Peyer's patch (tissue), 4 donors: ENCODE results near the gene ORC5. TPM values are rescaled to one million over a fixed set of nuclear protein-coding genes. Genes with fewer than 3 reads are reported as not detected.

Experiments
- DNase-seq, 3 donors: peaks; one replicate each; pipeline ENCODE4 v3.0.0-alpha.2; 2017 to 2019
- H3K27ac ChIP-seq, 4 donors: fragments of 200-600 bp; sonication (generic); one replicate each; pipeline ENCODE4 v1.5.1; 2016 to 2019
- H3K27me3 ChIP-seq, 2 donors: fragments of 200-600 bp; sonication (generic); one replicate each; pipeline ENCODE4 v1.5.1; 2019
- H3K36me3 ChIP-seq, 3 donors: fragments of 200-600 bp; sonication (generic); one replicate each; pipeline ENCODE4 v1.5.1; 2016 to 2019
- H3K4me1 ChIP-seq, 4 donors: fragments of 200-600 bp; sonication (generic); one replicate each; pipeline ENCODE4 v1.5.1; 2016 to 2019
- H3K4me3 ChIP-seq, 4 donors: fragments of 200-600 bp; sonication (generic); 1 replicate in 3 of 4; 2 replicates in 1 of 4; pipeline ENCODE4 v1.5.1; 2016 to 2019; ENCODE audit warnings: mild to moderate bottlenecking in 1 of 4
- H3K9me3 ChIP-seq, 4 donors: fragments of 200-600 bp; sonication (generic); one replicate each; pipeline ENCODE4 v1.5.1; 2016 to 2019; ENCODE audit warnings: mild to moderate bottlenecking in 1 of 4
- POLR2A ChIP-seq, 2 donors: fragments of 450-650 bp; IDR thresholded peaks; one replicate each; pipeline ENCODE4 v1.5.1; 2017; ENCODE audit warnings: antibody characterized with exemption in 2 of 2, mild to moderate bottlenecking in 2 of 2, moderate library complexity in 2 of 2
- total RNA-seq, 4 donors: library from RNA; depleted of rRNA; stranded (reverse); fragments of >200 nt; gene quantifications; one replicate each; pipeline ENCODE4 v1.1.0, GENCODE V29; 2016
- TF ChIP-seq, protein P1 (sequence below), 6 experiments: fragments of 450-650 bp in 4 of 6; fragments of 200-600 bp in 2 of 6; sonication (generic) in 1 of 6; IDR thresholded peaks; one replicate each; pipeline ENCODE4 v1.5.1; 2017 to 2019; ENCODE audit warnings: antibody characterized with exemption in 6 of 6, mild to moderate bottlenecking in 3 of 6, moderate library complexity in 1 of 6

Gene ORC5
- total RNA-seq, 4 donors from 2014 or later = 10.7 to 41.2 (median 18.0) TPM

- Histone ChIP-seq H3K9me3 (no peaks in the 10 kb centered on the region), H3K4me3 (no peak overlapping the region), H3K27me3 (no peaks in the 10 kb centered on the region), H3K4me1 (no peaks in the 10 kb centered on the region), H3K27ac (no peak overlapping the region), H3K36me3 (peaks cover 0 to 22% (median 0%) of the 10 kb centered on the region in 3 donors)
- TF ChIP-seq, protein P1, sequence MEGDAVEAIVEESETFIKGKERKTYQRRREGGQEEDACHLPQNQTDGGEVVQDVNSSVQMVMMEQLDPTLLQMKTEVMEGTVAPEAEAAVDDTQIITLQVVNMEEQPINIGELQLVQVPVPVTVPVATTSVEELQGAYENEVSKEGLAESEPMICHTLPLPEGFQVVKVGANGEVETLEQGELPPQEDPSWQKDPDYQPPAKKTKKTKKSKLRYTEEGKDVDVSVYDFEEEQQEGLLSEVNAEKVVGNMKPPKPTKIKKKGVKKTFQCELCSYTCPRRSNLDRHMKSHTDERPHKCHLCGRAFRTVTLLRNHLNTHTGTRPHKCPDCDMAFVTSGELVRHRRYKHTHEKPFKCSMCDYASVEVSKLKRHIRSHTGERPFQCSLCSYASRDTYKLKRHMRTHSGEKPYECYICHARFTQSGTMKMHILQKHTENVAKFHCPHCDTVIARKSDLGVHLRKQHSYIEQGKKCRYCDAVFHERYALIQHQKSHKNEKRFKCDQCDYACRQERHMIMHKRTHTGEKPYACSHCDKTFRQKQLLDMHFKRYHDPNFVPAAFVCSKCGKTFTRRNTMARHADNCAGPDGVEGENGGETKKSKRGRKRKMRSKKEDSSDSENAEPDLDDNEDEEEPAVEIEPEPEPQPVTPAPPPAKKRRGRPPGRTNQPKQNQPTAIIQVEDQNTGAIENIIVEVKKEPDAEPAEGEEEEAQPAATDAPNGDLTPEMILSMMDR (IDR thresholded peaks at IDR 0.05) = no peak
- TF ChIP-seq POLR2A (IDR thresholded peaks at IDR 0.05) = no peak
- DNase-seq = no peak
Measured at GRCh38 chr7:104136561-104136960, 71.3 kb downstream of the ORC5 start.

DNA sequence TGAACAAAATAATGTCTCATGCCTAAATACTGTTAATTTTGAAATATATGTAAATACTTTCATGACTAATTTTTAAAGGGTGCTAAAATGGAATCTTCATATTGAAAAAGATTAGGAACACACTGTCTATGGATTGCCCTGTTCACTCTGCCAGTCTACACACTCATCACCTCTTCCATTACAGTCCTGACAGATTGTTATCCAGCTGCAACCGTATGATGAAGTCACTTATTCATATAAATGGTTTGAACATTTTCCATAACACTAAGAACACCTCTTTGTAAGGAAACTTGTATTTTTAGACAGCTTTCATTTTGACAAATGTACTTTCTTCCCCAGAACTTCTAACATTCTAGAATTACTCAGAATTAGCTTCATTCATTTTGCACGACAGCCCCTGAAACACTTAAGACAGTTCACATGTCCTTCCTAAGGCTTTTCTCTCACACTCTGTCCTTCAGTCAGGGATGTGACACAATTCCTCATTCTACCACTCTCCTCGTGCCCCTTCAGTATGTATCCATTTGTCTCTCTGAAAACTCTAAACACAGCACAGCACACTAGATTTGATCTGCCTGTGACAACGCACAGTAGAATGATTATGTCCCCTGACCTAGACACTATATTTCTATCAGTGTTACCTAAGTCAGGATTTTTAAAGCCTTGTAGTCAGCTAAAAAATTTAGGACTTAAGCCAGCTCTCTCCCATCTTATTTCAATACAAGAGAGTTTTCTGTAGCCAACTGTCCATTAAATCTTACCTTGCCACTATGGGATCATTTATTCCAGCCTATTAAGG is 71.9 kb downstream of the ORC5 start:
- peaks cover 0 to 22% (median 0%) of the 10 kb centered on the region in 3 donors for H3K36me3 ChIP-seq

DNA sequence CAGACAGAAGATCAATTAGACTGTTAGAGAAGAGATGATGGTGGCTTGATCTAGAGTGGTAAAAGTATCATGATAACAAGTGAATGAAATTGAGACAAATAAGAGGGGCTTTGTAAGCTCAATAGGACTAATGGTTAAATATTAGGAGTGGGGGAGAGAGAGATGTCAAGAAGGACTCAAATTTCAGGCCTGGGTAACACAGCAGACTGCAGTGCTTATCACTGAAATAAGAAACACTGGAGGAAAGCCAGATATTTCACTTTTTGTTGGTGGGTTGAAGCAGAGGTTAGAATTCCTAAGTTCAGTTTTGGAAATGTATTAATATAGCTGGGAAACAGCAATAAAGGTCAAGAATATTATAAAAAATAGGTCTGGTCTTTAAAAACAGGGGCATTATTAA is 74.6 kb downstream of the ORC5 start:
- no peaks in the 10 kb centered on the region for H3K9me3 ChIP-seq
- peaks cover 0 to 29% (median 0%) of the 10 kb centered on the region in 3 donors for H3K36me3 ChIP-seq

More for the DNA sequence above, 71.9 kb downstream of the ORC5 start:
- H3K9me3 ChIP-seq = no peaks in the 10 kb centered on the region
- H3K27ac ChIP-seq = no peak overlapping the region
- TF ChIP-seq, protein P1 (IDR thresholded peaks at IDR 0.05) = no peak
- TF ChIP-seq POLR2A (IDR thresholded peaks at IDR 0.05) = no peak
- no peaks in the 10 kb centered on the region for H3K4me1 ChIP-seq
- no peak for DNase-seq
- no peak overlapping the region for H3K4me3 ChIP-seq
- no peaks in the 10 kb centered on the region for H3K27me3 ChIP-seq

GRCh38 chr7:104130726-104131125 is 77.1 kb downstream of the ORC5 start:
- H3K27ac ChIP-seq = no peak overlapping the region
- no peaks in the 10 kb centered on the region for H3K27me3 ChIP-seq
- no peak for TF ChIP-seq POLR2A (IDR thresholded peaks at IDR 0.05)
- TF ChIP-seq, protein P1 (IDR thresholded peaks at IDR 0.05) = no peak
- no peak for DNase-seq
- no peaks in the 10 kb centered on the region for H3K9me3 ChIP-seq
- no peak overlapping the region for H3K4me3 ChIP-seq
- peaks cover 0 to 37% (median 0%) of the 10 kb centered on the region in 3 donors for H3K36me3 ChIP-seq
- H3K4me1 ChIP-seq = no peaks in the 10 kb centered on the region

More for the DNA sequence above, 74.6 kb downstream of the ORC5 start:
- H3K27me3 ChIP-seq = no peaks in the 10 kb centered on the region
- H3K27ac ChIP-seq = no peak overlapping the region
- H3K4me3 ChIP-seq = no peak overlapping the region
- DNase-seq = no peak
- TF ChIP-seq, protein P1 (IDR thresholded peaks at IDR 0.05) = no peak
- TF ChIP-seq POLR2A (IDR thresholded peaks at IDR 0.05) = no peak
- H3K4me1 ChIP-seq = no peaks in the 10 kb centered on the region

GRCh38 chr7:104127204-104127603 is 80.6 kb downstream of the ORC5 start:
- no peaks in the 10 kb centered on the region for H3K27me3 ChIP-seq
- H3K36me3 ChIP-seq = peaks cover 0 to 32% (median 0%) of the 10 kb centered on the region in 3 donors
- no peak overlapping the region for H3K27ac ChIP-seq
- H3K4me3 ChIP-seq = no peak overlapping the region
- no peak for DNase-seq
- H3K9me3 ChIP-seq = no peaks in the 10 kb centered on the region
- no peaks in the 10 kb centered on the region for H3K4me1 ChIP-seq
- no peak for TF ChIP-seq POLR2A (IDR thresholded peaks at IDR 0.05)
- TF ChIP-seq, protein P1 (IDR thresholded peaks at IDR 0.05) = no peak
